NCI-H748 (cell line): ENCODE results near the gene EHBP1.

ENCODE experiments used
- DNase-seq: peaks from one replicate; lab custom pipeline; 2025; ENCODE audit not compliant: unreplicated experiment; lab: John Stamatoyannopoulos, UW

EHBP1 gene

GRCh38 chr2:62774555-62775366 is 69.2 kb downstream of the EHBP1 start:
- peak; percentile 32 for DNase-seq

GRCh38 chr2:62775367-62775668 is 69.8 kb downstream of the EHBP1 start:
- DNase-seq: no peak

- DNase-seq: no peak
Observed at GRCh38 chr2:62783679-62784078, 78.2 kb downstream of the EHBP1 start.

GRCh38 chr2:62784341-62784740 is 78.8 kb downstream of the EHBP1 start:
- no peak for DNase-seq

GRCh38 chr2:62785216-62785615 is 79.7 kb downstream of the EHBP1 start:
- DNase-seq: no peak

- DNase-seq: no peak
Observed at GRCh38 chr2:62785810-62786597, 80.5 kb downstream of the EHBP1 start.

- DNase-seq: peak; percentile 60
Observed at GRCh38 chr2:62787386-62787785, 81.9 kb downstream of the EHBP1 start.

GRCh38 chr2:62789518-62789917 is 84.0 kb downstream of the EHBP1 start:
- DNase-seq: no peak

- DNase-seq: no peak
Observed at GRCh38 chr2:62789918-62790317, 84.4 kb downstream of the EHBP1 start.

- DNase-seq: no peak
Observed at GRCh38 chr2:62792408-62792807, 86.9 kb downstream of the EHBP1 start.

- no peak for DNase-seq
Observed at GRCh38 chr2:62793213-62793612, 87.7 kb downstream of the EHBP1 start.

- DNase-seq: peak; percentile 34
Observed at GRCh38 chr2:62794791-62795190, 89.3 kb downstream of the EHBP1 start.

- no peak for DNase-seq
Observed at GRCh38 chr2:62795341-62795740, 89.8 kb downstream of the EHBP1 start.

GRCh38 chr2:62797107-62797506 is 91.6 kb downstream of the EHBP1 start:
- no peak for DNase-seq

GRCh38 chr2:62800618-62801017 is 95.1 kb downstream of the EHBP1 start:
- no peak for DNase-seq

GRCh38 chr2:62801110-62801509 is 95.6 kb downstream of the EHBP1 start:
- no peak for DNase-seq

GRCh38 chr2:62801814-62802523 is 96.5 kb downstream of the EHBP1 start:
- no peak for DNase-seq

GRCh38 chr2:62803961-62804360 is 98.4 kb downstream of the EHBP1 start:
- DNase-seq: no peak

- DNase-seq: no peak
Observed at GRCh38 chr2:62806231-62806630, 100.7 kb downstream of the EHBP1 start.

- no peak for DNase-seq
Observed at GRCh38 chr2:62808554-62808953, 103.0 kb downstream of the EHBP1 start.

GRCh38 chr2:62811086-62811485 is 105.6 kb downstream of the EHBP1 start:
- DNase-seq: no peak

GRCh38 chr2:62811972-62812371 is 106.5 kb downstream of the EHBP1 start:
- no peak for DNase-seq
